Stimulated activated CD4-positive, alpha-beta T cell treated with anti-CD3 and anti-CD28 coated beads, Interleukin-4, amount 100 ng/mL, for 4 hours (primary cell): ENCODE data around the gene SH3D21.
A peak's percentile ranks its signal among the peaks of the same experiment; 100 is the strongest.

Experiments
- DNase-seq, 2 experiments: peaks; one replicate each; pipeline ENCODE4 v3.0.0-alpha.2; 2020

Gene SH3D21

DNA sequence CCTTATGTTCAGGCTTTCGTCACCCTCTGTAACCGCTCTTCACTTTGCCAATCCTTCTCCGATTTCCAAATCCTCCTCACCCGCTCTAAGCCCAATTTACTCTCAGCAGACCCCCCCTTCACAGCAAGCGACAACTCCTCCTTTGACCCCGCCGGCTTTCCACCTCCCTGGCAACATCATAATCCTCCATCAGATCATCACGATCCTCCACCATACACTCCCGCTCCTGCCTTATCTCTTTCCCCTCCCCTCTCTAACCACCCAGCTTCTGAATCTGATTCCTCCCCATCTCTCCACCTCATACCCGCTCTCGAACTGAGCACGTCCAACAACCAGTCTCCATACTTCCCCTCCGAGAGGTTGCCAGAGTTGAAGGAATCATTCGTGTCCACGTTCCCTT is 24.8 kb downstream of the SH3D21 start:
- DNase-seq, result no peak

DNA sequence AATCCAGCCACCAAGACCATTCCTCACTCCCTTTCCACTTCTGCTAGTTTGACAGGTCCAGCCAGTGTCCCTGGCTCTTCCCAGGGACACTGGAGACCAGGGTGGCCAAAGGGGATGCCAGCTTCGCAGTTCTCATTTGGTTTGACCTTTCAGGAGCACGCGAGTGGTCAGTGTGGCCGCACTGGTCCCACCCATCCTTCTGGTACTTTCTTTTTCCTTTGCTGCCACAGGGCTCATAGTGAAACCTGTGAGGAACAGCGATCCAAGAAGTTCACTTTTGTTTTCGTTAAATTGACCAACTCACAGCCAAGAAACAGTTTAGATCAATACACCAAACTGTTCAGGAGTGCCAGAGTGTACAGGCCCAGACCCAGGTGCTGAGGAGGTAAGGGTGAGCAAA is 31.7 kb downstream of the SH3D21 start:
- no peak for DNase-seq

DNA sequence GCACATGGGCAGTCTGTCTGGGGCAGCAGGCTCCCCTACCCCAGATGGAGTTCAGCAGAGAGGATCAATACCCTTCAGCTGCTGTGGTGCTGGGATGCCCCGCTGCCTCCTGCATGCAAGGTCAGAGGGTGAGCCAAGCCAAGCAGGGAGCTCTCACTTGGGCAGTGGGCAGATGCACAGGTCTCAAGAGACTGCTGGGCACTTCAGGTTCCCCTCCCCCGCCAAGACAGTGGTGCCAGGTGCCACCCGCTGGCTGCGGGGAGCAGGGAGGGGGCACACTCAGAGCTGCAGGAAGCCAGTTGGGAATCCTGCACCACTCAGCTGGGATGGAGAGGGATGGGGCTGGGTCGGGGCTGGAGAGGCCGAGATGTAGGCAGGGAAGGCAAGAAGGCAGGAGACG is 33.0 kb downstream of the SH3D21 start:
- no peak for DNase-seq

DNA sequence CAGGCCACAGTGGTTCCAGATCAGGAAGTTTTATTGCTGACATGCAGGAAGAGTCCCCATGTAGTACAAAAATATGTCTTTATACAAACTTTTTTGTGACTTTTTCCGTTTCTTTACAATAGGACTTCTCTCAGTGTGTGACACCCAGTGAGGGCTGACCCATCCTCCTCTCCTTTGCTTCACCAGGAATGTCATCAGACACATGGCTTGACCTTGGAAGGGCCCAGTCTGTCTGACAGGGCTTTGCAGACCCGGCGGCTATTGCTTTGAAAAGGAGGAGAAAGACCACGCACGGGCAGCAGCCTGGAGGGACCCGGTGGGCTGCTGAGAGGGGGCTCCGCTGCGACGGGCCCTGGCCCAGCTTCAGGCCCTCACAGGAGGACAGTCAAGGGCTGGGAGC is 33.4 kb downstream of the SH3D21 start:
- DNase-seq, result no peak

DNA sequence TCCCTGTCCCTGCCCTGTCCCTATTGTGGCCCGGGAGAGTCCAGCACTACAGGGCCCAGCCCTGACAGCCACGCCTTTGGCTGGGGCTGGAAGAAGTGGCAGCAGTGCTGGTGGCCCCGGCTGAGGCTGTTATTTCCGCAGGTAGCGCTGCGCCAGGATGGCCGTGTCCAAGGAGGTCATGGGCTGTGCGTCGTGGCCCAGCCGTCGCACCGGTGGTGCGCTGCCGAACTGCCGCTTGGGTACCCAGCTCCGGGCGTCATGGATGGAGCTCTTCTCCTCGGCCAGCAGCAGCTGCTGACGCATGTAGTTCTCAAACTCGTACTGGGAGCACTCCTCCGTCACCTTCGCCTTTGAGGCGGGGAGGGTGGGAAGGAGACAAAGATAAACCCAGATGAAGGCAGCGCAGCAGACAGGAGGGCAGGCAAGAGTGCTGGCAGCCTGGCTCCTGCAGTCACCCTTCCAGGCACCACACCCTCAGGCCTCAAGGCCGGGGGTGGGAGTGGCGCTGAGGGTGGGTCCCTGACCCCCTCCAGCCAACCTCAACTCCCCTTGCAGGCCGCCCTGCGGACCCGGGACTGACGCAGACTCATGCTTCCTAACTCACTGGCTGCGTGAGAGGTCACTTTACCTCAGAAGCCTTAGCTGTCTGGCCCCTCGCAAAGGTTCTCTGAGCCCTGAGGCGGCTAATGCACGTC is 35.6 kb downstream of the SH3D21 start:
- DNase-seq, result no peak

DNA sequence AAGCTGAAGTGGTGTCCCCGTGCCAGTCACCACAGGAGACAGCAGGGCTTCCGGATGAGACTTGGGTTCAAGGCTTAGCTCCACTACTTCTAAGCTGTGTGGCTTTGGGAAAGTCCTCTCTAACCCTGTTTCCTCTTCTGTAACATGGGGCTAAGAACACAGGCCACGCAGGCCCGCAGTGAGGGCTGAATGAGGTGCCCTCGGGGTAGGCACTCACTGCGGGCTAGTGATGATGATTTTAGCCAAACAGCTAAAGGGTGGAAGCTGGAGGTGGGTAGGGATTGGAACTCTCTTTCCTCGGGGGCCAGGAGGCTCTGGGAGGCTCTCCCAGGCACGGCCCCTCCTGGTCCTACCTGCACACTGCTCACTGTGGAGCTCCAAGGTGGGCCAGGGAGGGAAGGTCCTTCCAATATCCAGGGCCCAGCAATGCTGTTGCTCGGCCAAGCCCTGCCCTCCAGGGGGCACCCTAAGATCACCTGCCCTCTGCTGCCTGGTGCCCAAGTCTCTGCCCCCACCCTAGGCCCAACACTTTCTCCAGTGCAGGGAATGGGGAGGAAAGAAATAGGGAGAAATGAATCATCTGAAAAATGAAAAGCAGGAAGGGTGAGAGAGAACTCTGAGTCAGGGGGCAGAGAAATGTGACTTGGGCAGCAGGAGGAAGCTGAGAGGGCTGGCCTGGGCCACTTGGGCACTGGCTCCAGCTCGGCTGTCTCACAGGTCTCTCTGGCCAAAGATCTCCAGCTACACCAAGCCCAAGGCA is 36.4 kb downstream of the SH3D21 start:
- peak; percentile 54 to 58 for DNase-seq

DNA sequence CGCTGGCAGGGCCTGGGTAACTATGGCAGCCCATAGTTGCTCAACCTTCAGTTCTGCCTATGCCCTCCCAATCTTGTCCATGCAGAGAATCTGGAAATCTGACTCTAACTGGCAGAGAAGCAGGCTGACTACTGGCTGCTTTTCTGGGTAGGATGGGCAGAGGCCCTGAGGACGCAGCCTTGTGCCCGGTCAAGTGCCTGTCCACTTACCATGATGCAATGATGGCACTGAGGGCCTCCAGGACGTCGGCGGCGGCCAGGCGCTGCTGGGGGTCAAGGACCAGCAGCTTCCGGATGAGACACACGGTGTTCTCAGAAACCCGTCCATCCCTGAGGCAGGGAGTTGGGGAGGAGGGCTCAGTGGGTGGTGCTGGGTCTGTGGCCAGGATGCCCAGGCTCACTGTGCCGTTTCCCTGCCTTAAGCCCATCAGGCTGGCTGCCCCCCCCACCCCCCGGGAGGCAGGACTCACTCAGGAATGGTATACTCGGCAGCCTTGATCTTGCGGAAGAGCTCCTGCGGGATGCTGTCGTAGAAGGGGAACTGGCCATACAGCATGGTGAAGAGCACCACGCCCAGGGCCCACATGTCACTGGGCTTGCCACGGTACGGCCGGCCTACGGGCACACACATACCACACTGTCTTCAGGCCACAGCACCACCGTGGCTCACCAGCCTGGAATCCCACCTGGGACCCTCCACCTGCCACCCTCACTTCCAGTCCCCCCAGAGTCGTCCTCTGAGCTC is 37.7 kb downstream of the SH3D21 start:
- DNase-seq, result no peak

DNA sequence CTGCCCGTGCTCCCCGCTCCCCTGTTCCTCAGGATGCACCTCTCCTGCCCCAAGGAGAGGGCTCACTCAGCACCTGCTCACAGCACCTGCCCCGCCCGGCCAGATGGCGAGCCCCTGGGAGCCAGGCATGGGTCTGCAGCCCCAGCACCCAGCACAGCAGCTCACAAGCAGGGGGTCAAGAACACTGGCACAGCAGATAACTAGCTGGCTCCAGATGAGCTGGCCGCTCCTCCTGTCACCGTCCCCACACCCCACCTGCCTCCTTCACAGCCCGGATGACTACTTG is 38.2 kb downstream of the SH3D21 start:
- no peak for DNase-seq

DNA sequence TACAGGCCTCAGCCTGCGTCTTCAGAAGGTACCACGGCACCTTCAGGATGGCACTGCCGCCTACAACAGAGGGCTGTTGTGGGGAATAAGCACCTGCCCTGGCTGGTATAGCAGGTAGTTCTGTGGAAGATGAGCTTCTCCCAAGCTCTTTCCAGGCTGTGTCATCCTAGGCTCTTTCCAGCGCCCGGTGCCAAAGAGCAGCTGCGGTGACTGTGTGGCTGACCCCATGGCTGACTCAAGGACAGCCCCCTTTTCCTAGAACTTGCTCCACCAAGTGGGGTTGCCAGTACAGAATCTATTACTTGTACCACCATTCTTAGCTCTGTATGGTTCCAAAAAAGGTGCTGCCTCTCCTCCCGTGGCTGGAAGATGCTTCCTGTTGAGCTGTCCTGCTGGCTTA is 39.2 kb downstream of the SH3D21 start:
- no peak for DNase-seq

DNA sequence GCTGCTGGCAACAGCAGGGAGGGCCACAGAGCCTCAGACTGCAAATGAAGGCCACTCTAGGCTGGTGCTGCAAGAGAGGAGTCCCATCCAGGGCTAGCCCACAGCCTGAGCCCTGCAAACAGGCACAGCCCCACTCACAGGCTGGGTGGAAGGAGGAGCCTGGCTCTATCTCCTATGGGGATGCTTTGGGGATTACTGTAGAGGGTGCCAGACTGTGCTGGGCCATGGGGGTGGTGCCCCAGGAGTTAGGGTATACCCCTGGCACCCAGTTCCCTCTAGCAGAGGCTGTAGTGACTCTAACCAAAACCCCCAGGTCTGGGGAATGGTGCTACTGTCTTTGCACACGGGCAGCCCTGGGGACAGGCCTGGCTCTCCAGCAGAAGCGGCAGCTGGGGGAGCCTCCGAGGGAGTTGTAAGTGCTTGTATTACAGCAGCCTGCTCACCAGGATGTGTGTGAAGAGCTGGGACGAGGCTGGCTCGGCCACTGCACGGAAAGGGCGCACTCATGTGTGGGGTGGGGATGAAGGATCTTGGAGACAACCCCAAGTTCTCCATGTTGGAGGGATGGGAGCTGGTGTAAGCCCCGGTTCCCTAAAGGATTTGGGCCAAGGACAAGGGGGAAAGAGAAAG is 40.7 kb downstream of the SH3D21 start:
- DNase-seq, result no peak

DNA sequence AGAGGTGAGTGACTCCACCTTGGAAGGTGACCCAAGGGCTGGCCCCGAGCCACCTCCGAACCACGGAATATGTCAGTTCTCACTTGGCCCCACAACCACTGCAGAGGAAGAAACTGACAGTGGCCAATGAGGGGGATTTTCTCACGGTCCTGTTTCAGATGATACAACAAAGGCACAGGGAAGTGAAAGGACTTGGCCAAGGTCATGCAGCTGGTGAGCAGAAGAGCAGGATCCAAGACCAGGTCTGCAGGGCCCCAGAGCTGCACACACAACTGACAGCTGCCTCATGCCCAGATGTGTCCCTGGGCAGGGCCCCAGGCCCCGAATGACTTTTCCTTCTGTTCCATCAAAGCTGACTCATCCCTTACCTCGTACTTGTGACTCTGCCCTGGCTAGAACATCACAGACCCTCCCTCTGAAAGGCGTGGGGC is 43.1 kb downstream of the SH3D21 start:
- no peak for DNase-seq

DNA sequence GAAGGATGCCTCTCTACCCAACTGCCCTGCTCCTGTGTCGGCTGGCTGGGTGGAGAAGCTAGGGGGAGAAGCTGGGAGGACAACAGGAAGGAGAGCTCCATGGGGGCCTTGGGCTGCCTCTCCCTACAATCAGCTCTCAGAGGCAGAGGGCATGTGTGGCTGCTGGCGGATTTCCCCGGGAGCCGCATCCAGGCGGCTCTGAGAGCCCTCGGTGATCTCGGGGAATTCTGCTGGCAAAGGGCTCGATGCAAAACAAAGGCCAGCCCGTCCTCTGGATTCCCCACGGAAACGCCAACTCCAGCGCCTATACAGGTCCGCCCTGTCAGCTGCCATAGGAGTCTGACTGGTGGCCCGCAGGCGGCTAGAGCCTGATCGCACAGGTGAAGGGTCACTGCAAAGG is 43.7 kb downstream of the SH3D21 start:
- DNase-seq, result no peak

DNA sequence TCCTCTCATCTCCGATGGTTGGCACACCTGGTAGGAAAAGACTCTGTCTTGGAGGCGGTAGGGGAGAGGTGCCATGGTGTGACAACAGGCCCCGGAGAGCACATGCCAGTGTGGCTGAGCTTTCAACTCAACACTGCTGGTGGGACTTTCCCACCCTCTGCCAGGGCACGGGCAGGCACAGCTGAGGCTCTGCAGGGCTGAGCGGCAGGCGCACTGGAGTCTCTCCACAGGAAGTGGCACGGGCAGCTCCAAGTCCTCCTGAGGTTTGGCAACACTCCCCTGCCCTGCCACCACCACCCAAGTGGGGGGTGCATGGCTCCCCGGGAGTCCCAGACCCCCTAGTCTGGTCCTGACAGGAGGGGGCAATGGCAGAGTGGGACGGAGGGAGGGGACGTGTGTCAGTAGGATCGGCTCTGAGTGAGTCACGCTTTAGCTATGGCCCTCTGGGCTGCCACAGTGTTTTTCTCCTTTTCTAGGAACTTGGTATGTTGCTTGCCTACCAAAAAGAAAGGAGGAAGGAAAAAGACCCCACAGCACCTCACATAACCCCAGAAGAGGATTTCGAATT is 44.6 kb downstream of the SH3D21 start:
- DNase-seq, result peak; percentile 40 to 67

DNA sequence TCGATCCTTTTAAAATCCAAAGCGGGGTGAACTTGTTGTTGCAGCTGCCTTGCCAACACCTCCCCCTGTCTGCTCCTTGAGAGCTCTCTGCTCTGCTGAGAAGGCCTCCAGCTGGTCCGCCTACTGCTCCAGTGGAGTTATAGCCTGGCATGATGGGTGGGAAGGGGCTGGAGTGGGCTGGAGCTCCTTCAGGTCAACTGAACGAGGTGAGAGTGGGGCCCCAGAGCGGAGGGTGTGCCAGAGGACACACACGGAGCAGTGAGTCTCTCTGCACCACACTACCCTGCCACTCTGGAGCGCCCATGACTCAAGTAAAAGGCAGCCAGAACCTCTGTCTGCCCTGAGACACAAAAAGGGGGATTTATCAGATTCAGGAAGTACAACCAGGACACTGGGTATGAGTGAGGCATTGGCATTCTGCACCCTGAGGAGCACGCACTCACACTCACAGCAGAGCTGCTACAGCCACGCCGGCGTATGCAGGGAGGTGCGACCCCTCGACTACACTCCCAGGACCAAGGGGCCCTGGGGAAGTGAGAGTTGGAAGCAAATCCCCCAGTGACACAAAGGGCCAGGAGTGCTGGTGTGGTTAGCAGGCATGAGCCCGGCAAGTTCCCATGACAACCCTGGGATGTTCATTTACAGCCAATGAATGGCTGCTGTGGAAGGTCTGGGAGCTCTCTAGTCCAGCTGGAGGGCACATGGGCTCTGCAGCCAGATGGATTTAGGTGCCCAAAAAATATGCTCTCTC is 45.2 kb downstream of the SH3D21 start:
- DNase-seq, result no peak

DNA sequence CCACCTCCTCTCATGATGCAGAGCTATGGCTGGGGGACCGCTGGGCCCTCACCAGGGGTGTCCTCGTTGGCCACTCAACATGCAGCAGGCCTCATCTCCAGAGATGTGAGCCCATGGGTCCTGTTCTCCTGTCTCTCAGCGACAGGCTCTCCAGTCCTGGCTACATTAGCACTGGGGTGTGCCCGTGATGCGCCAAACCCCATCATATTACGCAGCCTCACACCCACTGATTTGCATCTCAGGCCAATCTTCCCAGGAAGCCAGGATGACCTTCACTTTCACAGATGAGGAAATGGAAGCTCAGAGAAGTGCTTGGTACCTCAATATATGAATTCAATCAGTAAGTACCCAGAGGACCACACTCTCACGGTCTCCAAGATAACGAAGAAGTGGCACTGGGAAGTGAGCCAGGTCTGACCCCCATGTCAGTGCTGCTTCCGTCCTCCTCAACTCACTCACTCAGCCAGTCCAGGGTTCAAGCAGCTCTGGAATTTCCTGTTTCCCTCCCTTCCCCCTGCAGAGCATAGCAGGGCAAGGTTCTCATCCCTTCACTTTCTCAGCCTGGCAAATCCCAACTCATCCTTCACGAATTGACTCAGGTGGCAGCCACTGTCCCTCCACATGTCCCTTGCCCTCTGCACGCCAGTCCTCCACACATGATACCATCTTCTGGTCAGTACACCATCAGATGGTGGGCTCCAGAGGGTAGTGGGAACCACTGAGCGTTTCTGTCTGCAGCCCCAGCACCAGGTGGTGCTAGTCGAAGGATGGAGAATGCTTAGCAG is 46.1 kb downstream of the SH3D21 start:
- no peak for DNase-seq

DNA sequence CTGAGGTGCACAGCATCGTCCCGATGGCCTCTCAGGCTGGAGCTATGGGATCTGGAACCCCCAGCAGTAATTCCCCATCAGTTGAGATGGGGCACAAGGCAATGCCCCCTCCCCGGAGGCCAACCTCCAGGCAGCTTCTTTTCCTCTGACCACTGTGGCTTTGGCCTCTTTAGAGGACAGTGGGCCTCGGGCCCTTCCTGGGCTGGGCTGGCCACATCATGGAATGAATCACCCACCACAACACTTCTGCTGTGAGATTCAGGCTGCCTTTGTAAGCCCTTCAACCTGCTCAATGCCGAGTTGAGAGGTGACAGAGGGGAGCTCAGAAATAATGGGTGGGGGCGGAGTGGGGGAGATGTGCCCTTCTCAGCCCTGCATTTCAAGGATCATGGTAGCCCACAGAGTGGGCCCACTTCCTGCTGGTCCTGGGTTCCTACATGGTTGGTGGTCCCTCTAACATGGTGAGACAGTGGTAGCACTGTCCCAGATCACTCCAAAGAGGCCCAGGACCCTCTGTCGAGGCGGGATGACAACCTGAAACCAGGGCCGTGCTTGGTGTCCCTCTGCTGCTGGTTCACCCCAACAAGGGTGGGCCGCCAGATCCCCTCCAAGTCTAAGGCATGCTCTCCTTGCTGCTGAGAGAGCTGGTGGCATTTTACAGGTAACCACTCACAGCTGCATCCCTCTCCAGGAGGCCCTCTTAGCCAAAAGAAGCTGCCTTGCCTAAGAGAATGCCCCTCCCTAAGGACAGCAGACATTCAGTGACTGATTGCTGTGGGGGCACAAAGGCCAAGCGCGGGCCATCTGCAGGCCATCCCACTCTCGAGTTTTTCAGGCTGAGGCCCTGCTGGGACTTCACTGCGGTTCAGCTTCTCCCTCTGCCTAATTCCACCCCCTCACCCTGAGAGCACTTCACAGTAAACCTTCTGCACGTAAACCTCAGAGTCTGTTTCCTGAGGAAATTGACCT is 47.0 kb downstream of the SH3D21 start:
- DNase-seq, result no peak

DNA sequence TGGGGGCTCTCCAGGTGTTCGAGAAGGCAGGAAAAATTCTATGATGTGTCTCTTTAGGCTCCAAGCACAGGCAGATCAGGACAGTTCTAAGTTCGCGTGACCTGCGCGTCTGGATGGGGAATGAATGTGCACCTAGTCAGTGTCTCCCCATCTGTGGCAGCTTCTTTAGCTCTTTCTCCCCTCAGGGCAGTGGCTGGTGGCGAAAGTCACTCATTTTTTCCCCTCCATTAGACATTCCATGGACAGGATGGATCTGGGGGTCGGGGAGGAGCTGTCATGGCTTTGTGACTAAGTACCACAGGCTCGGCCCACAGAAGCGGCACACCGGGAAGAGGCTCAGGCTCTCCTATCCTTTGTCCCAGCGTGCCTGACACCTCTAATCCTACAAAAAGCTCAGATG is 48.3 kb downstream of the SH3D21 start:
- no peak for DNase-seq

DNA sequence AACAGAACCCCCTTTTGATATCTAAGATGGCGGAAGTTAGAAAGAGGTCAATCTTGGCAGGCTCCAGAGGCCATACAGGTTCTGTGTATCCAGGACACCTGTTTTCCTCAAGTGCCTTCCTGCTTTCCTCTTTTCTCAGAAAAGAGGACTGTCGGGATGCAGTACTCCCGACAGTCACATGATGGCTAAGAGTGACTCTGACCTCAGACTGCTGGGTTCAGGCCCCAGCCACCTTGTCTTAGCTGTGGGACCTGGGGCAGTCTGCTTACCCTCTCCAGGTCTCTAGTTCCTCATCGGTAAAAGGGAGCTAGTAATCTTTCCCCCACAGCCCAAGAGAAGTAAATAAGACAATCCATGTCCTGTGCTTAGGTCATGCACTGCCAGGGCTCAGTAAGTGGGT is 49.6 kb downstream of the SH3D21 start:
- no peak for DNase-seq

DNA sequence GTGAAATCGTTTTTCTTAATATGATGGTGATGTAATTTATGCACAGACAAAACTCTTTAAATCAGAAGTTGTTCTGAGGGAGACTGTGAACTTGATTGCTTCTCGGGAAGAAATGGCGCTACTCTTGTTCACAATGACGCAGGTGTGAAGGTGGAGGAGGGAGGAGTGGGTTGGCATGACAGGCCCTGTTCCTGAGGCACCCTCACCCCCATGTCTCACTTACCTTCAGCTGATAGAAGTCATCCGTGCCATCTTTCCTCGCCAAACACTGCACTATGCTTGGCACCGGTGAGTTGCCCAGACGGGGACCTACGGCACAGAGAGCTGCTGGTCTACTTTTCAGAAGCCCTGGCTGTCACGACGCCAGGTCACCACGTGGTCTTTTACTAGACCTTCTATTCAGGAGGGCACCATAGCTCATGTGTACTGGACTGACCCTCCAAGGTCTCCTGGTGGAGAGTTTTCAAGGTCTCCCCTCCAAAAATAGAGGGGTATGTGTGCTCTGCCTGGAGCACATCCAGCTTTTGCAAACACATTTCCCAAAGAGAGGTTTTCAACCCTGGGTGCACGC is 52.4 kb downstream of the SH3D21 start:
- no peak for DNase-seq

DNA sequence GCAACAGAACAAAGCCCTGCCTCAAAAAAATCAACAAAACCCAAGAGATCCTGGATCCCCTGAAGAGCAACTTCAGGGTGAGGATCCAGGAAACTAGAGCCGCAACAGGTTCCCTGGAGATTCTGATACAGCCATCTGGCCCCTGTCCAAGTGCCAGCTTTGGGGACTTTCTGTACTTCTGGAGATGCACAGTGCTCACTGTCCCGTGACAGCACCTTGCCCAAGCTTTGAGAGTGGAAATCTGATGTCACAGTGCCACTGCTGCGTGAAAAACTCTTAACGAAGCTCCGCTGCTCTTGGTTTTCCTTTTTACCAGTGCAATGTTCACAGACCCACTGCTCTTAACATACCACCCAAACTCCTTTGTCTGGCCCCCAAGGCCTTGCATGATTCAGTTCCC is 53.2 kb downstream of the SH3D21 start:
- no peak for DNase-seq
